GM12891 (cell line): ENCODE measurements around the gene CSN3. TPM values are rescaled to one million over a fixed set of nuclear protein-coding genes. Genes with fewer than 3 reads are reported as not detected.
A peak's percentile ranks its signal among the peaks of the same experiment; 100 is the strongest.
"Not testable (repeated sequence)": the region's sequence is repeated elsewhere in the genome, so short reads cannot be mapped to it uniquely, and the experiment has no call there.

Experiments
- DNase-seq: peaks from one replicate; pipeline ENCODE4 v3.0.0; 2011; ENCODE audit warnings: low spot score; ENCODE audit not compliant: insufficient read length
- FAIRE-seq: peaks from 2 replicates; lab custom pipeline; 2011; peaks lifted over from hg19 to GRCh38; lab: Jason Lieb, UNC
- PAX5 ChIP-seq: IDR thresholded peaks from 2 replicates; pipeline ENCODE4 v1.6.1; 2011; ENCODE audit warnings: low read length, moderate library complexity, mild to moderate bottlenecking; ENCODE audit not compliant: insufficient read depth, severe bottlenecking
- POLR2A ChIP-seq: IDR thresholded peaks from 2 replicates; pipeline ENCODE4 v1.6.1; 2011; ENCODE audit warnings: low read depth, low read length, control low read depth
- POLR2AphosphoS5 ChIP-seq: IDR thresholded peaks from 2 replicates; pipeline ENCODE4 v1.6.1; 2011; ENCODE audit warnings: low read depth, low read length, control low read depth
- POU2F2 ChIP-seq: IDR thresholded peaks from 2 replicates; pipeline ENCODE4 v1.6.1; 2011; ENCODE audit warnings: low read depth, mild to moderate bottlenecking, control low read depth, low read length, moderate library complexity
- SPI1 ChIP-seq: IDR thresholded peaks from 2 replicates; pipeline ENCODE4 v1.6.1; 2011; ENCODE audit warnings: low read depth, low read length, control low read depth
- TAF1 ChIP-seq: IDR thresholded peaks from 2 replicates; pipeline ENCODE4 v1.6.1; 2011; ENCODE audit warnings: low read depth, low read length, control low read depth
- polyA plus RNA-seq: library from polyadenylated mRNA; unstranded; fragments of >200 nt; gene quantifications from one replicate; pipeline ENCODE4 v1.2.1, GENCODE V29; 2012; ENCODE audit warnings: low read depth, missing spikeins, inconsistent platforms; ENCODE audit not compliant: missing spikeins

The CSN3 gene
- not detected for polyA plus RNA-seq

- FAIRE-seq: peak; percentile 28
- DNase-seq: not testable (repeated sequence)
Observed at GRCh38 chr4:70242297-70242696, at the start of gene CSN3. Gene CSN3 (plus strand): TSS chr4:70242597. CDS start chr4:70244820, 2,223 bp downstream.

GRCh38 chr4:70192895-70193294 lies 49.5 kb upstream of the CSN3 start:
- TF ChIP-seq TAF1: no peak
- TF ChIP-seq PAX5: no peak
- TF ChIP-seq POLR2A: no peak
- no peak for TF ChIP-seq SPI1
- no peak for TF ChIP-seq POU2F2
- TF ChIP-seq POLR2AphosphoS5: no peak

DNA sequence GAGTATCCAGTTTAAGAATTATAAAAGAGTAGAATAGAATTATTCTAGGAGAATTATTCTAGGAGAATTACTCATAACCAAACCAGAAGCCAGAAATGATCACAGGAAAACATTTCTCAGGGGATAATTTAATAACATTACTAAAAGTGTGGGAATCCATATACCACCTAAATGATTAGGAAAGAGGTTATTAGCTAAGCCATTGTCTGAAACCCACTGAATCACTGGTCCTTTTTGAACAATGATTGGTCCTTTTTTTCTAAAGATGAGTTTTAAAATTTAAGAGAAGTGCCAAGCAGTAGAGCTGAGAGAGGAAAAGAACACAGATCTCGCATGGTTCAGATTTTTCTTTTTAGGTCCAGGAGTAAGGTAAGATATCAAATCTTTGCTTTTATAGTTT lies 47.0 kb upstream of the CSN3 start, which contains the start of gene ODAM:
TSS of gene ODAM (plus strand) at position 301 of the 400 bp plus-strand sequence. CDS start 819 bp downstream, outside the sequence.
- FAIRE-seq (no peak), DNase-seq (no peak)
- TF ChIP-seq POU2F2 (no peak), TAF1 (no peak), SPI1 (no peak), PAX5 (no peak), POLR2A (no peak), POLR2AphosphoS5 (no peak)

More at GRCh38 chr4:70192895-70193294, 49.5 kb upstream of the CSN3 start:
- DNase-seq: no peak
- no peak for FAIRE-seq

- TF ChIP-seq POLR2A (no peak), PAX5 (no peak), SPI1 (no peak), TAF1 (no peak)
- no peak for FAIRE-seq
Observed at GRCh38 chr4:70196857-70197256, 45.5 kb upstream of the CSN3 start.

DNA sequence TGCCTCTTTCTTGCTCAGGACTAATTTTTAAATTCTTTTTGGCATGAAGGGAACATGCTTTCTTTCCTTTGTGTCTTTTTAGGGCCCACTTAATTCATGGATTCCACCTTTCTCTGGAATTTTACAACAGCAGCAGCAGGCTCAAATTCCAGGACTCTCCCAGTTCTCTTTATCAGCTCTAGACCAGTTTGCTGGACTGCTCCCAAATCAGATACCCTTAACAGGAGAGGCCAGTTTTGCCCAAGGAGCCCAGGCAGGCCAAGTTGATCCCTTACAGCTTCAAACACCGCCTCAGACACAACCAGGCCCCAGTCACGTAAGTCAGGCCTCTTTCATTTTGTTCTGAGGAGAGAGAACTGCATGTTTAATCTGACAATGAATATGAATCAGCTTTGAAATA lies 44.6 kb upstream of the CSN3 start:
- TF ChIP-seq TAF1 (no peak), POLR2A (no peak), POU2F2 (no peak), PAX5 (no peak), POLR2AphosphoS5 (no peak), SPI1 (no peak)
- no peak for FAIRE-seq
- DNase-seq: no peak

More at GRCh38 chr4:70196857-70197256, 45.5 kb upstream of the CSN3 start:
- no peak for DNase-seq

- DNase-seq: no peak
- no peak for FAIRE-seq
- TF ChIP-seq POLR2A (no peak), POLR2AphosphoS5 (no peak), TAF1 (no peak), SPI1 (no peak), POU2F2 (no peak), PAX5 (no peak)
Observed at GRCh38 chr4:70203601-70204000, 38.8 kb upstream of the CSN3 start.

DNA sequence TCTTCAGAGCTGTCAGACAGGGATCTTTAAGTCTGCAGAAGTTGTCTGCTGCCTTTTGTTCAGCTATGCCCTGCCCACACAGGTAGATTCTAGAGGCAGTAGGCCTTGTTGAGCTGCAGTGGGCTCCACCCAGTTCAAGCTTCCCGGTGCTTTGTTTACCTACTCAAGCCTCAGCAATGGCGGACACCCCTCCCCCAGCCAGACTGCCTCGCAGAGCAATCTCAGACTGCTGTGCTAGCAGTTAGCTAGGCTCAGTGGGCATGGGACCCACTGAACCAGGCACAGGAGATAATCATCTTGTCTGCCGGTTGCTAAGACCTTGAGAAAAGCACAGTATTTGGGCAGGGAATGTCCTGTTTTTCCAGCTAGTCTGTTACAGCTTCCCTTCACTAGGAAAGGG lies 29.6 kb upstream of the CSN3 start:
- not testable (repeated sequence) for FAIRE-seq, DNase-seq

GRCh38 chr4:70216109-70216508 lies 26.3 kb upstream of the CSN3 start:
- peak; percentile 66 for FAIRE-seq
- DNase-seq: not testable (repeated sequence)

GRCh38 chr4:70216550-70216949 lies 25.8 kb upstream of the CSN3 start:
- not testable (repeated sequence) for FAIRE-seq, DNase-seq

DNA sequence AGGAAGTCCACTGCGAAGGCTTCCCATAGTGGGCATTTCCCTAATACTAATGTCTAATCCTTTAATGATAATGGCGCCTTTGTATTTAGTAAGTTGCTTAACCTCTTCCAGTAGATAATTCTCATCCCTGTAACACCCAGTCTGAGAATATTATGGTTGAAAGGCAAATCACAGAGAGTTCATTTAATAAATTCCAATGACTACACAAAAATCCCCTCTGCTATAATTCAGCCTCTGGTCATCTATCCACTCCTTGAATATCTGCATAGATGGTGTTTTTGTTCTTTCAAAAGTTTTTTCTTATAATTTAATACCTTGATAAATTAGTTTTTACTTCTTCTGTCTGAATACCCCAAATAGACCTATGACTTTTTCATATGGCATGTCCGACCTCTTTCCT lies 21.0 kb upstream of the CSN3 start:
- not testable (repeated sequence) for DNase-seq, FAIRE-seq

- FAIRE-seq, DNase-seq: not testable (repeated sequence)
Observed at GRCh38 chr4:70221818-70222217, 20.6 kb upstream of the CSN3 start.

DNA sequence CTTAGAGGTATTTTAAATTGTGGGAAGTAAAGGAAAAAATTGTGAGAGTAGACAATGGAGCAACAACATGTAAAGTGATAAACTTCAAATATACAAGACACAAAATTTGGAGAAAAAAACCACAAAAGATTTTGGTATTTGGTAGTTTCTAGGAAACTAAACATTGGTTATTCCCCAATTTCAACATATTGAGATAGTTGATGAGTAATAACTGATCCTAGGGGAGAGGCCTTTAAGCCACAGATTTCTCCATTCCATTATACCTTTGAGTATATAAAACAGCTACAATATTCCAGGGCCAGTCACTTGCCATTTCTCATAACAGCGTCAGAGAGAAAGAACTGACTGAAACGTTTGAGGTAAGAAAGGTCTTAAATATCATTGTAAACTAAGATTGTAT lies 16.6 kb upstream of the CSN3 start, which contains the start of gene FDCSP:
TSS of gene FDCSP (plus strand) at position 301 of the 400 bp plus-strand sequence. CDS start 5,071 bp downstream, outside the sequence.
- DNase-seq (no peak), FAIRE-seq (no peak)
- TF ChIP-seq POLR2AphosphoS5 (no peak), TAF1 (no peak), POU2F2 (no peak), SPI1 (no peak), POLR2A (no peak), PAX5 (no peak)

DNA sequence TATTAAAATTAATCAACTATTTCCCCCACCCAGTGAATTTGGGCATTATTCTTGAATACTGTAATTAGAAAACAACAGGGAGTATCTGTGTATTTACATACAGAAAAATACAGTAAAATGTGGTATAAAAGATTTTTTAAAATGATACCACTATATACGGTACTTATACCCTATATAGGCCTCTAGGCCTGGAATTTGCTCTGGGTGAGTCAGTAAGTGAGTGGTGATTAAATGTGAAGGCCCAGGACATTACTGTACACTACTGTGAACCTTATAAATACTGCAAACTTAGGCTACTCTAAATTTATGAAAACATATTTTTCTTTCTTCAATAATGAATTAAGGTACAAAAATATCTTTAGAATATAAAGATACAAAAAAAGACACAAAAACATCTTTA lies 6.3 kb upstream of the CSN3 start:
- FAIRE-seq: no peak
- TF ChIP-seq POLR2AphosphoS5: no peak
- TF ChIP-seq SPI1: no peak
- TF ChIP-seq POLR2A: no peak
- no peak for TF ChIP-seq TAF1
- TF ChIP-seq PAX5: no peak
- TF ChIP-seq POU2F2: no peak

More for the DNA sequence above, 6.3 kb upstream of the CSN3 start:
- DNase-seq: no peak
